Uterus (tissue), 4 donors: ENCODE results near the gene EIF4B. TPM values are rescaled to one million over a fixed set of nuclear protein-coding genes. Genes with fewer than 3 reads are reported as not detected.

Experiments
- DNase-seq, 2 donors: peaks; one replicate each; pipeline ENCODE4 v3.0.0-alpha.2; 2019 to 2020
- H3K27ac ChIP-seq, 2 donors: fragments of 200-600 bp; sonication (generic); 1 replicate in 1 of 2; 2 replicates in 1 of 2; pipeline ENCODE4 v1.5.1; 2016 to 2018
- H3K27me3 ChIP-seq, 2 donors: fragments of 200-600 bp; sonication (generic); one replicate each; pipeline ENCODE4 v1.5.1; 2018 to 2019; ENCODE audit warnings: control low read depth in 1 of 2
- H3K36me3 ChIP-seq, 2 donors: fragments of 200-600 bp; sonication (generic); one replicate each; pipeline ENCODE4 v1.5.1; 2019; ENCODE audit warnings: control low read depth in 1 of 2
- H3K4me1 ChIP-seq, 2 donors: fragments of 200-600 bp; sonication (generic); one replicate each; pipeline ENCODE4 v1.5.1; 2018 to 2019; ENCODE audit warnings: control low read depth in 1 of 2
- H3K4me3 ChIP-seq, 2 donors: fragments of 200-600 bp; sonication (generic); 1 replicate in 1 of 2; 2 replicates in 1 of 2; pipeline ENCODE4 v1.5.1; 2018 to 2019; ENCODE audit warnings: mild to moderate bottlenecking in 1 of 2
- H3K9me3 ChIP-seq, 2 donors: fragments of 200-600 bp; sonication (generic); one replicate each; pipeline ENCODE4 v1.5.1; 2019; ENCODE audit warnings: control low read depth in 1 of 2
- POLR2A ChIP-seq, 2 donors: fragments of 450-650 bp; IDR thresholded peaks; one replicate each; pipeline ENCODE4 v1.6.1; 2016; ENCODE audit warnings: antibody characterized with exemption in 2 of 2, mild to moderate bottlenecking in 1 of 2, moderate library complexity in 1 of 2
- intact Hi-C: fragments of 100-400 bp; cut with DNase I; formaldehyde crosslinking; loops from one replicate; pipeline ENCODE4 v1.15.1; 2023; ENCODE audit warnings: low total_unique reads
- total RNA-seq, 4 donors: library from RNA; depleted of rRNA in 3 of 4; stranded (reverse); fragments of >200 nt in 3 of 4; gene quantifications; one replicate each; pipeline versions ENCODE4 v1.1.0 to v1.2.4, GENCODE V29; 2014 to 2023
- TF ChIP-seq, protein P1 (sequence below), 4 experiments: fragments of 200-600 bp in 2 of 4; fragments of 450-650 bp in 2 of 4; sonication (generic) in 2 of 4; IDR thresholded peaks; one replicate each; pipeline ENCODE4 v1.5.1; 2016 to 2019; ENCODE audit warnings: antibody characterized with exemption in 4 of 4, mild to moderate bottlenecking in 2 of 4, moderate library complexity in 1 of 4
- donor health status: DM: yes; HTN: yes; CAD: no.

The EIF4B gene
- total RNA-seq, 4 donors from 2014 or later, result 388 to 1,076 (median 585) TPM

DNA sequence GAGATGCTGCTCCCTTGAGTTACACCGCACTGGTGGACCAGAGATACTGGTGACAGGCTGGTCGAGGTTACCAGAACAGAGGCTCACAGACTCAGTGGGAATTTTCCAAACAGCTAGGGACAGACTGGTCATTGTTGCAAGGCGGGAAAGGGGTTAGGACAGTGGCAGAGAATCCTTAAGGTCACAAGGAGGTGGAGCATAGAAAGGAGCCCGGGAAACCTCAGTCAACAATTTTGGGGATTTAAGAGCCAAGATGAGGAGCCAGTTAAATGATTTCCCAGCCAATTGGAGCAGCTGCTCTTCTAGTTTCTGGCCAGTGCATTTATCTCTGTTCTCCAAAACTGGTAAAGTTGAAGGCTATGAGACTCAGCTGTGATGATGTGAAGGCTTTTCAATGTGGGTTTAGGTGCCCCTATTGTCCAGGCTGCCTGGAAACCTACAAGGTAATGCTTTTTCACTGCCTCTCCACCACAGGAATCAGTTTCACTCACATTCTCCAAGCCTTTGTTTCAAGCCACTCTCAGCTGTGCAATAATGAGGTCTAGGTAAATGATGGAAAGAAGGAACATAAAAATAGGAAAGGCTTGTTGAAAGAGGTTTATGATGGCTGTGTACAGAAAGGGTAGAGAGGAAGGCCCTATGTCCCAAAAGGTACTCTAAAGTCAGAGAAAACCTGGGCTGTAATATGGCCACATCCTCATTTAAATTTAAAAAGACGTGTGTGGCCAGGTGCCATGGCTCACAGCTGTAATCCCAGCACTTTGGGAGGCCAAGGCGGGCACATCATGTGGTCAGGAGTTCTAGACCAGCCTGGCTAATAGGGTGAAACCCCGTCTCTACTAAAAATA lies 36.6 kb downstream of the EIF4B start:
- H3K36me3 ChIP-seq, result no peaks in the 10 kb centered on the region
- intact Hi-C loops, result no loop called here
- H3K9me3 ChIP-seq, result no peaks in the 10 kb centered on the region
- no peak for DNase-seq
- no peak overlapping the region for H3K4me3 ChIP-seq
- H3K4me1 ChIP-seq, result peaks cover 0 to 9% of the 10 kb centered on the region in 2 donors
- no peaks in the 10 kb centered on the region for H3K27me3 ChIP-seq
- TF ChIP-seq, protein P1, sequence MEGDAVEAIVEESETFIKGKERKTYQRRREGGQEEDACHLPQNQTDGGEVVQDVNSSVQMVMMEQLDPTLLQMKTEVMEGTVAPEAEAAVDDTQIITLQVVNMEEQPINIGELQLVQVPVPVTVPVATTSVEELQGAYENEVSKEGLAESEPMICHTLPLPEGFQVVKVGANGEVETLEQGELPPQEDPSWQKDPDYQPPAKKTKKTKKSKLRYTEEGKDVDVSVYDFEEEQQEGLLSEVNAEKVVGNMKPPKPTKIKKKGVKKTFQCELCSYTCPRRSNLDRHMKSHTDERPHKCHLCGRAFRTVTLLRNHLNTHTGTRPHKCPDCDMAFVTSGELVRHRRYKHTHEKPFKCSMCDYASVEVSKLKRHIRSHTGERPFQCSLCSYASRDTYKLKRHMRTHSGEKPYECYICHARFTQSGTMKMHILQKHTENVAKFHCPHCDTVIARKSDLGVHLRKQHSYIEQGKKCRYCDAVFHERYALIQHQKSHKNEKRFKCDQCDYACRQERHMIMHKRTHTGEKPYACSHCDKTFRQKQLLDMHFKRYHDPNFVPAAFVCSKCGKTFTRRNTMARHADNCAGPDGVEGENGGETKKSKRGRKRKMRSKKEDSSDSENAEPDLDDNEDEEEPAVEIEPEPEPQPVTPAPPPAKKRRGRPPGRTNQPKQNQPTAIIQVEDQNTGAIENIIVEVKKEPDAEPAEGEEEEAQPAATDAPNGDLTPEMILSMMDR (IDR thresholded peaks at IDR 0.05), result no peak
- no peak for TF ChIP-seq POLR2A (IDR thresholded peaks at IDR 0.05)
- peak overlapping the region in 1 of 2 donors; percentile 99 for H3K27ac ChIP-seq

DNA sequence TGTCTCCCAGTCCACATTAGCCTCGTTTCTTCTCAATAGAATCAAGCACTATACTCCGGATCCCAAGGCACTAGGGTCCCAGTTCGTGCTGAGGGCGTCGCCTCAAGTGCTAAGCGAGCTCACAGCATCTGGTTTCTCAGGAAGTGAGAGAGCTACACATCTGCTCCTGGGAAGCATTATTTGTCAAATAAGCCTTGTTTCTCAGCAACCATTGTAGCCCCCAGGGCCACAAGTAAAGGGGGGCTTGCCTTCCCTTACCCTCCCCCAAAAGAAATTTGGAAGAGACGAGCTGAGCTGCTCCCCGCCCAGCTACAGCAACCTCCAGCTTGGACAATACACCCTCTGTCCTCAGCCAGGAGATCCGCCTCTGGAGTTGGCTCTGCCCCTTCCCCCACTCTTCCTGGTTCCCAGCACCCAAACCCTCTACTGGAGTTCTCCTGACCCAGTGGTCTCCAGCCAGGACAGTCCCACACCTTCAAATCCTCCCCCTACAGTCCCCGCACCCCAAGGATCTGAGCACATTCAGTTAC lies 37.9 kb downstream of the EIF4B start:
- DNase-seq, result peak in 1 of 2 donors; percentile 31
- Histone ChIP-seq H3K27me3 (no peaks in the 10 kb centered on the region), H3K36me3 (no peaks in the 10 kb centered on the region), H3K4me1 (peaks cover 0 to 20% of the 10 kb centered on the region in 2 donors), H3K4me3 (no peak overlapping the region), H3K9me3 (no peaks in the 10 kb centered on the region), H3K27ac (peak overlapping the region; percentile 97 to 99)
- intact Hi-C loops, result no loop called here
- no peak for TF ChIP-seq POLR2A (IDR thresholded peaks at IDR 0.05)
- TF ChIP-seq, protein P1 (IDR thresholded peaks at IDR 0.05), result no peak

DNA sequence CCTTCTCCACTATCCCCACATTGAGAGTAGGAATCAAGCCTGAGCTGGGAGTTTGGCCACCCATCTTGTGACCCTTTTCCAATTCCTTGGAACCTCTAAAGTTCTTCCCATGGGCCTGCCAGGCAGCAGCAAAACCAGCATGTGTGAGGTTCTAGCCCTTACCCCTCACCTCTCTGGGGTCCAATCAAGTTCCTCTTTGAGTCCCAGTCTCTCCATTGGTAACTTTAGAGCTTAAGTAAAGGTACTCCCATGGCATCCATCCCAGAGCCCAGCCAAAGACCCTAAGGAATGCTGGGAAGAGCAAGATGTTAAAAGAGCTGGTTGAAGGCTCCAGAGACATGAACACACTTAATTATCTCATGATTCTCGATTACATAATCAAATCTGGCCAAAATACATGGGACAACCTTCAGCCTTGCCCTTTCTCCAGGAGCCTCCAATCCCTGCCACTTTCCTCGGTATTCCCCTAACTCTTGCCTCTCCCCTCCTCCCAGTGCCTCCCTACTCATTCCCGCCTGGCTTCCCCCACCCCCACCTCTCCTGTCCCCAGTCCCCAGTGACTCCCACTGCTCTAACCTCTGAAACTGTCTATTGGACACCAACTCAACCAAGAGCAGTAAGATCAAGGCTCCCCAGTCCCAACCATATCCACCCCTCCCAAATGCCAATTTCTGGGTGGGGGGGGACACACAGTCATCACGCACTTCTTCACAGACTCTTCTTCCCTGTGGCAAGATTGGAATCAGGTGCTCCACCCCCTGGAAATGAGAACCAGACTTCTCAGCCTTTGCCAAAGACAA lies 38.8 kb downstream of the EIF4B start:
- no peak for DNase-seq
- Histone ChIP-seq H3K4me3 (no peak overlapping the region), H3K36me3 (no peaks in the 10 kb centered on the region), H3K4me1 (peaks cover 0 to 20% of the 10 kb centered on the region in 2 donors), H3K27ac (peak overlapping the region; percentile 97 to 99), H3K9me3 (no peaks in the 10 kb centered on the region), H3K27me3 (no peaks in the 10 kb centered on the region)
- intact Hi-C loops, result no loop called here
- TF ChIP-seq, protein P1 (IDR thresholded peaks at IDR 0.05), result no peak
- no peak for TF ChIP-seq POLR2A (IDR thresholded peaks at IDR 0.05)

DNA sequence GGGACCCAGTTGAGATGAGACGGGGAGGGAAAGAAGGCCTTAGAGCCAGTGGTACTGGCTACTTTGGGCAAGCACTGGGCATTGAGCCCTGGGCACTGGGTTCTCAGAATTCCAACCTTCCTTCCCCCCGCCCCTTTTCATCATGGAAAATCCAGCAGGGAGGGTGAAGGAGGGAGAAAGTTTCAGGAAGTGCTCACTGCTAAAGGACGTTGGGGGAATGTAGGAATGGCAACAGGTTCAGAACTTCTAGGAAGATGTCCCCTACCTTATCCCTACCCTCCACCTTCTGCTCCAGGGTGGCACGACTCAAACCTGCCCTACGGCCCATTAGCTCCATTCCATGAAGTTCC lies 39.4 kb downstream of the EIF4B start:
- peak overlapping the region in 1 of 2 donors; percentile 69 for H3K4me3 ChIP-seq
- peak; percentile 41 to 43 for DNase-seq
- peaks cover 0 to 20% of the 10 kb centered on the region in 2 donors for H3K4me1 ChIP-seq
- intact Hi-C loops, result no loop called here
- no peaks in the 10 kb centered on the region for H3K9me3 ChIP-seq
- no peaks in the 10 kb centered on the region for H3K27me3 ChIP-seq
- peak overlapping the region; percentile 97 to 99 for H3K27ac ChIP-seq
- TF ChIP-seq POLR2A (IDR thresholded peaks at IDR 0.05), result peak in 1 of 2 donors; percentile 25
- TF ChIP-seq, protein P1 (IDR thresholded peaks at IDR 0.05), result no peak
- H3K36me3 ChIP-seq, result no peaks in the 10 kb centered on the region
